ENCODE results near the gene HSPBP1.

Gene HSPBP1

GRCh38 chr19:55241935-55242464, 37.9 kb downstream of the HSPBP1 start:
- no peak for TF ChIP-seq POLR2AphosphoS5 (IDR thresholded peaks at IDR 0.05; ENCODE audit: low read depth, low read length)
- no peak for TF ChIP-seq SIN3A (IDR thresholded peaks at IDR 0.05; ENCODE audit: borderline replicate concordance, insufficient read depth, low read length)
- TF ChIP-seq TAF1 (IDR thresholded peaks at IDR 0.05; ENCODE audit: borderline replicate concordance, insufficient read depth, low read length), result no peak
- no peak for TF ChIP-seq REST (IDR thresholded peaks at IDR 0.05; ENCODE audit: insufficient read depth in 1 of 2, low read depth in 2 of 2, low read length in 2 of 2)
- TF ChIP-seq FOXP2 (optimal IDR thresholded peaks at IDR 0.05; ENCODE audit: borderline replicate concordance, extremely low read depth, extremely low read length, insufficient read depth), result no peak

GRCh38 chr19:55241143-55241934, 38.6 kb downstream of the HSPBP1 start:
- TF ChIP-seq SIN3A (IDR thresholded peaks at IDR 0.05; ENCODE audit: borderline replicate concordance, insufficient read depth, low read length), result no peak
- TF ChIP-seq TAF1 (IDR thresholded peaks at IDR 0.05; ENCODE audit: borderline replicate concordance, insufficient read depth, low read length), result no peak
- no peak for TF ChIP-seq POLR2AphosphoS5 (IDR thresholded peaks at IDR 0.05; ENCODE audit: low read depth, low read length)
- no peak for TF ChIP-seq FOXP2 (optimal IDR thresholded peaks at IDR 0.05; ENCODE audit: borderline replicate concordance, extremely low read depth, extremely low read length, insufficient read depth)
- TF ChIP-seq REST (IDR thresholded peaks at IDR 0.05; ENCODE audit: insufficient read depth in 1 of 2, low read depth in 2 of 2, low read length in 2 of 2), result no peak

- TF ChIP-seq FOXP2 (optimal IDR thresholded peaks at IDR 0.05; ENCODE audit: borderline replicate concordance, extremely low read depth, extremely low read length, insufficient read depth) (no peak), SIN3A (IDR thresholded peaks at IDR 0.05; ENCODE audit: borderline replicate concordance, insufficient read depth, low read length) (no peak), POLR2AphosphoS5 (IDR thresholded peaks at IDR 0.05; ENCODE audit: low read depth, low read length) (no peak), TAF1 (IDR thresholded peaks at IDR 0.05; ENCODE audit: borderline replicate concordance, insufficient read depth, low read length) (no peak), REST (IDR thresholded peaks at IDR 0.05; ENCODE audit: insufficient read depth in 1 of 2, low read depth in 2 of 2, low read length in 2 of 2) (no peak)
Observed at GRCh38 chr19:55240713-55241020, 39.2 kb downstream of the HSPBP1 start.

GRCh38 chr19:55239004-55239403, 40.9 kb downstream of the HSPBP1 start:
- TF ChIP-seq FOXP2 (optimal IDR thresholded peaks at IDR 0.05; ENCODE audit: borderline replicate concordance, extremely low read depth, extremely low read length, insufficient read depth), result no peak
- TF ChIP-seq TAF1 (IDR thresholded peaks at IDR 0.05; ENCODE audit: borderline replicate concordance, insufficient read depth, low read length), result no peak
- TF ChIP-seq SIN3A (IDR thresholded peaks at IDR 0.05; ENCODE audit: borderline replicate concordance, insufficient read depth, low read length), result no peak
- TF ChIP-seq POLR2AphosphoS5 (IDR thresholded peaks at IDR 0.05; ENCODE audit: low read depth, low read length), result no peak
- TF ChIP-seq REST (IDR thresholded peaks at IDR 0.05; ENCODE audit: insufficient read depth in 1 of 2, low read depth in 2 of 2, low read length in 2 of 2), result no peak
